NCI-H2171 (cell line): ENCODE data around the gene WDR90.

ENCODE experiments used
- DNase-seq: peaks from one replicate; lab custom pipeline; 2025; lab: John Stamatoyannopoulos, UW

The WDR90 gene

DNA sequence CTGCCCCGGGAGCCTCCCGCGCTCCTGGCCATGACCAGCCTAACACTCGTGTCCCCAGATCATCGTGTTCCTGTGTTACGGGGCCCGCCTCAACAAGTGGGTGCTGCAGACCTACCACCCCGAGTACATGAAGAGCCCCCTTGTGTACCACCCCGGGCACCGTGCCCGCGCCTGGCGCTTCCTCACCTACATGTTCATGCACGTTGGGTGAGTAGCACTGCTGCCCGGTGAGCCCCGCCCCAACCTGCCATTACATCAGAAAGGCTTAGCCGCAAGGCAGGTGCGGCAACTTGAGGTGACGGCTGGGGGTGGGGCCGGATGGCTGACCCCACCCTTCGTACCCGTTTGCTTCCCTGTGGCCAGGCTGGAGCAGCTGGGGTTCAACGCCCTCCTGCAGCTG, 27.7 kb downstream of the WDR90 start:
- peak; percentile 64 for DNase-seq

DNA sequence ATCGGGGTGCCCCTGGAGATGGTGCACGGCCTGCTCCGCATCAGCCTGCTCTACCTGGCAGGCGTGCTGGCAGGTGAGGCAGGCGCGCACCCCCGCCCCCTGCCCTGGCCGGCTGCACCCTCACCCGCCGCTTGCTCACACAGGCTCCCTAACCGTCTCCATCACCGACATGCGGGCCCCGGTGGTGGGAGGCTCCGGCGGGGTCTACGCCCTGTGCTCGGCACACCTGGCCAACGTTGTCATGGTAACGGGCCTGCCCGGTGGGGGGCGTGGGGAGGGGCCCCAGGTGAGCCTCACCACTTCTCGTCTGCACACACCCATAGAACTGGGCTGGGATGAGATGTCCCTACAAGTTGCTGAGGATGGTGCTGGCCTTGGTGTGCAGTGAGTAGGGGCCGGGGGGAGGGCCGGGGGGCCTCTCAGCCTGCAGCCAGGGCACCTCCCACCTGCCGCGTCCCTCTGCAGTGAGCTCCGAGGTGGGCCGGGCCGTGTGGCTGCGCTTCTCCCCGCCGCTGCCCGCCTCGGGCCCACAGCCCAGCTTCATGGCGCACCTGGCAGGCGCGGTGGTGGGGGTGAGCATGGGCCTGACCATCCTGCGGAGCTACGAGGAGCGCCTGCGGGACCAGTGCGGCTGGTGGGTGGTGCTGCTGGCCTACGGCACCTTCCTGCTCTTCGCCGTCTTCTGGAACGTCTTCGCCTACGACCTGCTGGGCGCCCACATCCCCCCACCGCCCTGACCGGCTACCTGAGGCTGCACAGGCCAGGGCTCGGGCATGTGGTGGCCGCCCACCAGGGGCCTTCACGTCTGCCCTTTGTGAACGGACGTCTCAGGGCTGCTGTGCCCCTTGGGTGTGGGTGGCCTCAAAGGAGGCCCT, 28.4 kb downstream of the WDR90 start:
- DNase-seq: peak; percentile 53

GRCh38 chr16:678209-678857, 29.2 kb downstream of the WDR90 start:
- no peak for DNase-seq

DNA sequence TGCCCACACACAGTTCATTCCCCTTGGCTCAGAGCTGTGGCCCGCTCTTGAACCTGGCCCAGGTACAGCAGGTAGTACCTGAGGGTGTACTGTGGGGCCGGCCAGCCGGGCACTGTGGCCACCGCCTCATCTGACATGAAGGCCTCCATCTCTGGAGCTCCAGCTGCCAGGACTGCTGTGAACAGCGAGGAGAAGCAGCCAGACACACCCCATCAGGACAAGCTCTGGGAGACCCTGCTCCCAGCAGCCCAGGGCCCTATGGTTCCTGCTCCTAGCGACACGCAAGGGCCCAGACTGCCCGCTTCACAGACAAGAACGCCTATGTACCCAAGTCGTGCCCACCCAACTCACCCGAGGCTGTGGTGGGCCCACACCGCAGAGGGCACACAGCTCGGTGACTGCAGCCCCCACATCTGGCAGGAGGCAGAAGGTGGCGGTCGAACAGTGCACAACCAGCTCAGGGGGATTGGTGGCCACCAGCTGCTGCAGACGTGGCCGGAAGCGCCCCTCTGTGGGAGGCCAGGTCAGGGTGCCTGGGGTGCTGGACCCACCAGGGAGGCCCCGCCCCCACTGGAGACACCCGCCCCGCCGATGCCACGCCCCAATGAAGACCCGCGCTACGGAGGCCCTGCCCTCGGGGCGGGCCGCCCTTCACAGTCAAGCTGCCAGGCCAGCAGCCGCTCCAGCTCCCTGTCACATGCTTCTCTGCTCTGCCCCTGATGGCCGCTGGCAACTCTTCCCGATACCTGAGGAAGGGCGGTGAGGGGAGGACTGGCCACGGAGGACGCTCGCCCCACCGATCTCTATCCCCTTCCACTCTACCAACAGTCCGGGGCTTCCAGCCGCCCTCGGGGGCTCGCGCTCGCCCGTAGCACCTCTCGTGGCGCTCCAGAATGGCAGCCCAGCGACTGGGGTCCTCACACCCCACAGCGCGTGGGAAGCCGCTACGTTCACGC, 30.0 kb downstream of the WDR90 start:
- peak; percentile 72 for DNase-seq

- peak; percentile 91 for DNase-seq
Measured at GRCh38 chr16:679814-680624, 30.9 kb downstream of the WDR90 start, which contains the start of gene STUB1. TSS of gene STUB1 (plus strand) at chr16:680410. CDS start at chr16:680526, 116 bp downstream.

- no peak for DNase-seq
Measured at GRCh38 chr16:680625-680945, 31.4 kb downstream of the WDR90 start.

- DNase-seq: no peak
Measured at GRCh38 chr16:680967-681745, 32.0 kb downstream of the WDR90 start.

DNA sequence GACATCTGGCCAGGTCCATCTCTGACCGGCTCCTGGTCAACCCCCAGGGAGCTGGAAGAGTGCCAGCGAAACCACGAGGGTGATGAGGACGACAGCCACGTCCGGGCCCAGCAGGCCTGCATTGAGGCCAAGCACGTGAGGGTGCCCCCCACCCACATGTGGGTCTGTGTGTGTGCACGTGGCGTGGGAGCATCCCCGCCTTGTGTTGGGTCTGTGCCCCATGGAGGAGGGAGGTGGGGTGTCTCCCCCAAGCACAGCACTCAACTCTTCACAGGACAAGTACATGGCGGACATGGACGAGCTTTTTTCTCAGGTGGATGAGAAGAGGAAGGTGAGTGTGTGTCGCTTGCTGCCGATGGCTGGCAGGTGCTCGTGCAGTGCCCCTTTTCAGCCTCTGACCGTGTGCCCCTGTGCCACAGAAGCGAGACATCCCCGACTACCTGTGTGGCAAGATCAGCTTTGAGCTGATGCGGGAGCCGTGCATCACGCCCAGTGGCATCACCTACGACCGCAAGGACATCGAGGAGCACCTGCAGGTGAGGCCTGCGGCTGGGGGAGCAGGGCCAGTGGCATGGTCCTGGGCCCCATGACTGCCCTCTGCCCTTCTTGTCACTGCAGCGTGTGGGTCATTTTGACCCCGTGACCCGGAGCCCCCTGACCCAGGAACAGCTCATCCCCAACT, 32.7 kb downstream of the WDR90 start:
- no peak for DNase-seq

DNA sequence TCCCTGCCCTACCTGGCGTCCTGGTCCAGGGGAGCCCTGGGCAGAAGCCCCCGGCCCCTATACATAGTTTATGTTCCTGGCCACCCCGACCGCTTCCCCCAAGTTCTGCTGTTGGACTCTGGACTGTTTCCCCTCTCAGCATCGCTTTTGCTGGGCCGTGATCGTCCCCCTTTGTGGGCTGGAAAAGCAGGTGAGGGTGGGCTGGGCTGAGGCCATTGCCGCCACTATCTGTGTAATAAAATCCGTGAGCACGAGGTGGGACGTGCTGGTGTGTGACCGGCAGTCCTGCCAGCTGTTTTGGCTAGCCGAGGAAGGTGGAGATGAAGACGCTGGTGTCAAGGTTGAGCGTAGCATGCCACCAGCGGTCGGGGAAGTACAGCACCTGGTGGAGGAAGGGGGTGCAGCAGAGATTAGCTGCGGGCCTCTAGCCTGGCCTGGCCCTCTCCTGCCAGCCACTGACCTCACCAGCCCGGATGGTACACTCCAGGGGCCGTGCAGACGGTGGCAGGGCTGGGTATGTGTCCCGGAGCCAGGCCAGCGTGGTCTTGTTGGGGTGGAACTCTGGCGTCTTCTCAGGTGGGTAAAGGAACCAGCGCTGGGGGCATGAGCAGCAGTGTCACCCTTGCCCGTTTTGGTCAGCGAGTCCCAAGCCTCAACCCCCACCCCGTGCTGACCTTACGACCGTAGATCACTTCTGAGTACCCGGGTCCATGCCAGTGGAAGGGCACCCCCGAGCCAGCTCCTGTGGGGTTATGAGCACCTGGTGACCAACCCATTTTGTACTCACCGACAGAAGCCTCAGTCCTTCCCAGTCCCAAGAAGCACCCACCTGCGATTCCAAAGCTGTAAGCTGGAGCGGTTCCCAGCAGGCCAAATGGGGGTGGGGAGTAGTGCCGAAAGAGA, 33.6 kb downstream of the WDR90 start:
- DNase-seq: no peak

DNA sequence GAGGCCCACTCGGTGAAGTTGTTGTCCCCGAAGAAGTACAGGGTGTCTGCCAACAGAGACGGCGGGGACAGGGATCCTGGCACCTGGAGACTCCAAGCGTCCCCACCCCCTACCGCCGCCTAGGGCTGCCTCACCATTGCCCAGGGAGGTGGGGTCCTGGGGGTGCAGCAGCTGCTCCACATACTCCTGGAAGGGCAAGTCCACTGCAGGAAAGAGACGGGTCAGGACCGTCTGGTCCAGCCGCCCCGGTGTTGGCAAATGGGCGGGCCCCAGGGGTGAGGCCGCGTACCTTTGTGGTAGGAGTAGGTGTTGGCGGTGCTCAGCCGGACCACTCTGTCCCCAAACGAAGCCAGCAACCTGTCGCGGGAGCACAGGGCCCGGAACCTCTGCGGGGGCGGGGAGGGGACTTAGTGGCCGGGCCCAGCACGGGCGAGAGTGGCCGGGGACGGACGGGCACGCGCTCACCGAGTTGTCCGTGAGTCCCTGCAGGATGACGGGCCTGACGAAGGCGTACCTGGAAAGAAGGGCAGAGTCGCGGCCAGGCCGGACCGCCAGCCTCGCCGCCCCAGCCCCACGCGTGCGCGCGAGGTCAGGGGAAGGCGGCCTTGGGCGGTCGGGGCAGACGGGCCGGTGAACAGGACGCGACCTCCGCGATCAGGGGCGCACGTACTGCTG, 34.4 kb downstream of the WDR90 start:
- DNase-seq: no peak

DNA sequence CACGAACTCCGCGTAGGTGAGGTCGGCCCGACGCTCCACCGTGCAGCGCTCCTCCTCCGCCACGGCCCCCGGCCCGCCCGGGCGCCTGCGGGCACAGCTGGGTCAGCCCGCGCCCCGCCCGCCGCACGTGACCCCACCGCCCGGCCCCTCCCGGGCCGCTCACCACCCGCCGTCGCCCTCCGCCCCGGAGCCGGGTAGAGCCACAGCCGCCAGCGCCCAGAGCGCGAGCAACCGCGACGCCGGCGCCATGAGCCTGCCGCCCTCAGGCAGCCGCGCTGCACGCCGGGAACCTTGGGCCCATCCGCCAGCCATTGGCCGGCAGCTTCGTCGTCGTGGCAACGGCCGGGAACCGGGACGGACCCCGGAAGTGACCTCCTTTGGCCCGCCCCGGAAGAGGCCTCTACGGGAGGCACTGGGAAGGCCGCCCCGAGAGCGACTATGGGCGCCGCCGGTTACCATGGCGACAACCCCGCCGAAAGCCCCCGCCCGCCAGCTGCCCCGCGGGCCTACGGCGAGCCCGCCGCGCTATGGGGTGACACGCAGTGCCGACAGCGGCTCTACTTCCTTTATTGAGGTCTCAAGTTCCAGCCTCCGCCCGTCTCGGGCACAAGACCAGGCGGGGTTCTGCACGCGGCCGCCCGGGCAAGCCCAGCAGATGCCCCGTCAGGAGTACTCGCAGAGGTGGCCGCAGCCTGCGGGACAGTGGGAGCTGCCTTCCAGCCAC, 35.1 kb downstream of the WDR90 start, which contains the start of gene JMJD8:
Gene JMJD8, minus strand, starts transcription at position 264 of the 724 bp plus-strand sequence. Its CDS starts 15 bp downstream, at position 249.
- DNase-seq: peak; percentile 95

GRCh38 chr16:684961-685696, 36.0 kb downstream of the WDR90 start:
- DNase-seq: peak; percentile 69

DNA sequence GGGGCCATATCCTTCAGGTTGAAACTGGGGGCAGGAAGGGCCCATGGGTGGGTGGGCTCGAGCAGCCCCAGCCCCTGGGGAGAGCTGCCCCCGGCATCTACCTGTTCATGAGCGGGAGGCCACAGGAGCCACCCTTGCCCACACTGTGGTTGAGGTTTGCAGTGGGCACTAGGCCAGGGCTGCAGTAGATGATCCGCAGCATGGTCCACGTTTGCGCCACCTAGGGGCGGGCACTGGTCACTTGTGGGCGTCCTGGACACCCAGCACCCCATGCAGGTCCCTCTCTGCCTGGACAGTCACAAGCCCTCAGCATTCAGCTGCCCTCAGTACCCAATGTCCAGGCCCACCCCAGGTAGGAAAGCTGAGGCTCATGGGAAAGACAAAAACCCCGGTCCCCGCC, 36.8 kb downstream of the WDR90 start:
- peak; percentile 15 for DNase-seq

- no peak for DNase-seq
Measured at GRCh38 chr16:686459-687260, 37.5 kb downstream of the WDR90 start.

GRCh38 chr16:687499-687898, 38.3 kb downstream of the WDR90 start:
- DNase-seq: no peak
